GM19395 (cell line): Measurements from ENCODE around the gene HS3ST4.

Source experiments
- ATAC-seq: cut with Tn5 transposase; IDR thresholded peaks from one replicate; pipeline ENCODE4 v1.9.1; 2021; ENCODE audit warnings: mild to moderate bottlenecking, moderate library complexity; ENCODE audit not compliant: unreplicated experiment

Gene HS3ST4

GRCh38 chr16:25691519-25692091, at the start of gene HS3ST4:
Gene HS3ST4, plus strand, starts transcription at chr16:25691959.
- ATAC-seq, result no peak

GRCh38 chr16:25643633-25644032, 48.1 kb upstream of the HS3ST4 start:
- ATAC-seq, result no peak

- ATAC-seq, result no peak
Observed at GRCh38 chr16:25656639-25657038, 35.1 kb upstream of the HS3ST4 start.

GRCh38 chr16:25676820-25677219, 14.9 kb upstream of the HS3ST4 start:
- no peak for ATAC-seq

- ATAC-seq, result no peak
Observed at GRCh38 chr16:25679511-25679910, 12.2 kb upstream of the HS3ST4 start.

GRCh38 chr16:25689137-25689836, 2.5 kb upstream of the HS3ST4 start:
- ATAC-seq, result no peak

GRCh38 chr16:25690552-25691143, 1.1 kb upstream of the HS3ST4 start:
- no peak for ATAC-seq

- no peak for ATAC-seq
Observed at GRCh38 chr16:25692351-25692741, 587 bp downstream of the HS3ST4 start.

GRCh38 chr16:25692742-25693508, 1.2 kb downstream of the HS3ST4 start:
- no peak for ATAC-seq

GRCh38 chr16:25693631-25694030, 1.9 kb downstream of the HS3ST4 start:
- ATAC-seq, result no peak

GRCh38 chr16:25699069-25699468, 7.3 kb downstream of the HS3ST4 start:
- ATAC-seq, result no peak

GRCh38 chr16:25700547-25700946, 8.8 kb downstream of the HS3ST4 start:
- no peak for ATAC-seq

- ATAC-seq, result no peak
Observed at GRCh38 chr16:25707553-25707952, 15.8 kb downstream of the HS3ST4 start.

- ATAC-seq, result no peak
Observed at GRCh38 chr16:25707982-25708583, 16.3 kb downstream of the HS3ST4 start.

GRCh38 chr16:25709213-25709612, 17.5 kb downstream of the HS3ST4 start:
- no peak for ATAC-seq

- no peak for ATAC-seq
Observed at GRCh38 chr16:25713785-25714570, 22.2 kb downstream of the HS3ST4 start.

- no peak for ATAC-seq
Observed at GRCh38 chr16:25716186-25716585, 24.4 kb downstream of the HS3ST4 start.

- no peak for ATAC-seq
Observed at GRCh38 chr16:25721439-25721838, 29.7 kb downstream of the HS3ST4 start.

GRCh38 chr16:25726430-25727098, 34.8 kb downstream of the HS3ST4 start:
- no peak for ATAC-seq
